Mononuclear cell (primary cell): ENCODE data around the gene XBP1. TPM values are rescaled to one million over a fixed set of nuclear protein-coding genes. Genes with fewer than 3 reads are reported as not detected.
A peak's percentile ranks its signal among the peaks of the same experiment; 100 is the strongest.
"Not testable (repeated sequence)": the region's sequence is repeated elsewhere in the genome, so short reads cannot be mapped to it uniquely, and the experiment has no call there.

ENCODE experiments used
- H3K27me3 ChIP-seq: 2 replicates; pipeline ENCODE4 v1.6.0; 2011; ENCODE audit warnings: low read length, control low read depth; ENCODE audit not compliant: insufficient read depth
- H3K4me1 ChIP-seq: 2 replicates; pipeline ENCODE4 v1.5.1; 2011; ENCODE audit warnings: mild to moderate bottlenecking, low read length, control low read depth; ENCODE audit not compliant: insufficient read depth
- H3K4me3 ChIP-seq: 2 replicates; pipeline ENCODE4 v1.5.1; 2011; ENCODE audit warnings: mild to moderate bottlenecking, low read length, moderate library complexity
- H3K9me3 ChIP-seq: 2 replicates; pipeline ENCODE4 v1.5.1; 2011; ENCODE audit warnings: low read depth, mild to moderate bottlenecking, control low read depth, low read length
- total RNA-seq: library from RNA; depleted of rRNA; stranded (reverse); fragments of >200 nt; gene quantifications from one replicate; pipeline ENCODE4 v1.2.3, GENCODE V29; 2012

The XBP1 gene
- total RNA-seq, 1 donor: 221 TPM

GRCh38 chr22:28805426-28805825 is 5.1 kb upstream of the XBP1 start:
- not testable (repeated sequence) for H3K9me3 ChIP-seq, H3K4me3 ChIP-seq, H3K27me3 ChIP-seq
- peaks cover 54% of the 10 kb centered on the region for H3K4me1 ChIP-seq

GRCh38 chr22:28802595-28803123 is 2.3 kb upstream of the XBP1 start:
- Histone ChIP-seq H3K27me3 (no peaks in the 10 kb centered on the region), H3K4me3 (peak overlapping the region; percentile 22), H3K9me3 (no peaks in the 10 kb centered on the region), H3K4me1 (peaks cover 43% of the 10 kb centered on the region)

GRCh38 chr22:28801845-28802594 is 1.7 kb upstream of the XBP1 start:
- peaks cover 46% of the 10 kb centered on the region for H3K4me1 ChIP-seq
- peak overlapping the region; percentile 66 for H3K4me3 ChIP-seq
- no peaks in the 10 kb centered on the region for H3K9me3 ChIP-seq
- no peaks in the 10 kb centered on the region for H3K27me3 ChIP-seq

- Histone ChIP-seq H3K4me3 (peak overlapping the region; percentile 66), H3K27me3 (no peaks in the 10 kb centered on the region), H3K9me3 (no peaks in the 10 kb centered on the region), H3K4me1 (peaks cover 64% of the 10 kb centered on the region)
Observed at GRCh38 chr22:28799606-28800307, 612 bp downstream of the XBP1 start.

- H3K4me1 ChIP-seq: peaks cover 69% of the 10 kb centered on the region
- H3K27me3 ChIP-seq: no peaks in the 10 kb centered on the region
Observed at GRCh38 chr22:28798810-28799605, 1.4 kb downstream of the XBP1 start.

GRCh38 chr22:28795932-28796856 is 4.2 kb downstream of the XBP1 start:
- H3K4me3 ChIP-seq: no peak overlapping the region
- H3K27me3 ChIP-seq: no peaks in the 10 kb centered on the region
- peaks cover 66% of the 10 kb centered on the region for H3K4me1 ChIP-seq
- no peaks in the 10 kb centered on the region for H3K9me3 ChIP-seq

More at GRCh38 chr22:28798810-28799605, 1.4 kb downstream of the XBP1 start:
- Histone ChIP-seq H3K4me3 (peak overlapping the region; percentile 66), H3K9me3 (no peaks in the 10 kb centered on the region)

GRCh38 chr22:28795071-28795693 is 5.2 kb downstream of the XBP1 start:
- H3K4me3 ChIP-seq: no peak overlapping the region
- H3K27me3 ChIP-seq: no peaks in the 10 kb centered on the region
- H3K4me1 ChIP-seq: peaks cover 75% of the 10 kb centered on the region
- no peaks in the 10 kb centered on the region for H3K9me3 ChIP-seq

- Histone ChIP-seq H3K9me3 (no peaks in the 10 kb centered on the region), H3K4me1 (peaks cover 73% of the 10 kb centered on the region), H3K4me3 (no peak overlapping the region), H3K27me3 (no peaks in the 10 kb centered on the region)
Observed at GRCh38 chr22:28793976-28794584, 6.3 kb downstream of the XBP1 start.

- no peaks in the 10 kb centered on the region for H3K27me3 ChIP-seq
- H3K9me3 ChIP-seq: no peaks in the 10 kb centered on the region
- H3K4me1 ChIP-seq: peaks cover 60% of the 10 kb centered on the region
- H3K4me3 ChIP-seq: no peak overlapping the region
Observed at GRCh38 chr22:28792491-28793383, 7.6 kb downstream of the XBP1 start.

GRCh38 chr22:28791841-28792490 is 8.4 kb downstream of the XBP1 start:
- H3K4me3 ChIP-seq: no peak overlapping the region
- peaks cover 54% of the 10 kb centered on the region for H3K4me1 ChIP-seq
- H3K27me3 ChIP-seq: no peaks in the 10 kb centered on the region
- H3K9me3 ChIP-seq: no peaks in the 10 kb centered on the region

GRCh38 chr22:28791124-28791523 is 9.2 kb downstream of the XBP1 start:
- no peaks in the 10 kb centered on the region for H3K9me3 ChIP-seq
- H3K27me3 ChIP-seq: no peaks in the 10 kb centered on the region
- H3K4me3 ChIP-seq: no peak overlapping the region
- peaks cover 49% of the 10 kb centered on the region for H3K4me1 ChIP-seq

GRCh38 chr22:28788601-28789000 is 11.8 kb downstream of the XBP1 start:
- H3K4me3 ChIP-seq: no peak overlapping the region
- peaks cover 32% of the 10 kb centered on the region for H3K4me1 ChIP-seq
- H3K27me3 ChIP-seq: no peaks in the 10 kb centered on the region
- no peaks in the 10 kb centered on the region for H3K9me3 ChIP-seq
